WERI-Rb-1 (cell line): ENCODE measurements around the gene SLC30A1.

ENCODE experiments used
- DNase-seq: peaks from one replicate; pipeline ENCODE4 v3.0.0-alpha.2; 2020
- H3K27ac ChIP-seq: fragments of 250-450 bp; sonication (Bioruptor Pico); 2 replicates; pipeline ENCODE4 v1.5.1; 2020; ENCODE audit warnings: mild to moderate bottlenecking, moderate library complexity
- H3K27me3 ChIP-seq: fragments of 250-450 bp; sonication (Bioruptor Pico); 2 replicates; pipeline ENCODE4 v1.5.1; 2021; ENCODE audit warnings: mild to moderate bottlenecking, low read depth, moderate library complexity; ENCODE audit not compliant: insufficient read depth, severe bottlenecking
- H3K36me3 ChIP-seq: fragments of 250-450 bp; sonication (Bioruptor Pico); 2 replicates; pipeline ENCODE4 v1.5.1; 2020; ENCODE audit warnings: mild to moderate bottlenecking, moderate library complexity
- H3K4me3 ChIP-seq: 2 replicates; pipeline ENCODE4 v1.5.1; 2011; ENCODE audit warnings: low read depth, mild to moderate bottlenecking, control low read depth, low read length
- H3K9me3 ChIP-seq: fragments of 250-450 bp; sonication (Bioruptor Pico); 2 replicates; pipeline ENCODE4 v1.5.1; 2021; ENCODE audit warnings: mild to moderate bottlenecking, moderate library complexity; ENCODE audit not compliant: severe bottlenecking
- TF ChIP-seq, protein P1 (sequence below): IDR thresholded peaks from 2 replicates; pipeline ENCODE4 v1.5.1; 2011; ENCODE audit warnings: low read depth, mild to moderate bottlenecking, control low read depth, inconsistent platforms, low read length

Gene SLC30A1

GRCh38 chr1:211553549-211553948, 25.4 kb downstream of the SLC30A1 start:
- no peak for DNase-seq

DNA sequence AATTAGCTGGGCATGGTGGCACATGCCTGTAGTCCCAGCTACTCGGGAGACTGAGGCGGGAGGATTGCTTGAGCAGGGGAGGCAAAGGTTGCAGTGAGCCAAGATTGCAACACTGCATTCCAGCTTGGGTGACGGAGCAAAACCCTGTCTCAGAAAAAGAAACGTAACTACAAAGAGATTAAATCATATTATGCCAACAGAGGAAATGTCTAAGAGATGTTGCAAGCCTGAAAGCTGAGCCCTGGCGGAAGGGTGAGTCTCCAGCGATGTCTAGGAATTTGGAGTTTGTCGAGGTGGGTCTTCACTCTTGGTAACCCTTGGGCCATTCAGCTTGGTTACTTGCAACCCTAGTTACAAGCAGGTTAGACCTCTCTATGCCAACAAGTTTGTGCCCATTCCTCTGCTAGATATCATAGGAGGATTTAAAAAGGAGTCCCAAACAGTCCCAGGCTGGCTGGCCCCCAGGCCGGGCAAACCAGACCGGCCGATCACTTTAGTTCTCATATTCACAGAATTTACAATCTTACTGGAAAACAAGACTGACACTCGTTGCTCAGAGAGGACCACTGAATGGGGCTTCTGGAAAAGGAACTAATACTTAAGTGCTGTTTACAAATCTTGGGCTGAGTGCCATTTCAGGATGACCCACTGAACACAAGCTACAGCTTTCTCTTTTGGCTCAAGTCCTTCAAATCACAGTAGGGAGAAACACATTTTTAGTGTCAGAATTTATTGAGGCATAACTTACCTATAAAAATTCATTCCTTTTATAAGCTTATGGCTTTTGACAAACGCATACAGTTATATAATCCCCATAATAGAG, 27.1 kb downstream of the SLC30A1 start:
- no peak overlapping the region for H3K4me3 ChIP-seq
- H3K9me3 ChIP-seq, result no peaks in the 10 kb centered on the region
- H3K27me3 ChIP-seq, result no peaks in the 10 kb centered on the region
- TF ChIP-seq, protein P1, sequence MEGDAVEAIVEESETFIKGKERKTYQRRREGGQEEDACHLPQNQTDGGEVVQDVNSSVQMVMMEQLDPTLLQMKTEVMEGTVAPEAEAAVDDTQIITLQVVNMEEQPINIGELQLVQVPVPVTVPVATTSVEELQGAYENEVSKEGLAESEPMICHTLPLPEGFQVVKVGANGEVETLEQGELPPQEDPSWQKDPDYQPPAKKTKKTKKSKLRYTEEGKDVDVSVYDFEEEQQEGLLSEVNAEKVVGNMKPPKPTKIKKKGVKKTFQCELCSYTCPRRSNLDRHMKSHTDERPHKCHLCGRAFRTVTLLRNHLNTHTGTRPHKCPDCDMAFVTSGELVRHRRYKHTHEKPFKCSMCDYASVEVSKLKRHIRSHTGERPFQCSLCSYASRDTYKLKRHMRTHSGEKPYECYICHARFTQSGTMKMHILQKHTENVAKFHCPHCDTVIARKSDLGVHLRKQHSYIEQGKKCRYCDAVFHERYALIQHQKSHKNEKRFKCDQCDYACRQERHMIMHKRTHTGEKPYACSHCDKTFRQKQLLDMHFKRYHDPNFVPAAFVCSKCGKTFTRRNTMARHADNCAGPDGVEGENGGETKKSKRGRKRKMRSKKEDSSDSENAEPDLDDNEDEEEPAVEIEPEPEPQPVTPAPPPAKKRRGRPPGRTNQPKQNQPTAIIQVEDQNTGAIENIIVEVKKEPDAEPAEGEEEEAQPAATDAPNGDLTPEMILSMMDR, result no peak
- H3K27ac ChIP-seq, result no peak overlapping the region
- no peaks in the 10 kb centered on the region for H3K36me3 ChIP-seq
- DNase-seq, result no peak

More at GRCh38 chr1:211553549-211553948, 25.4 kb downstream of the SLC30A1 start:
- Histone ChIP-seq H3K27ac (no peak overlapping the region), H3K9me3 (no peaks in the 10 kb centered on the region), H3K4me3 (no peak overlapping the region), H3K36me3 (no peaks in the 10 kb centered on the region), H3K27me3 (no peaks in the 10 kb centered on the region)
- TF ChIP-seq, protein P1, result no peak

- TF ChIP-seq, protein P1, result no peak
- no peak for DNase-seq
- H3K4me3 ChIP-seq, result no peak overlapping the region
These were observed 29.8 kb downstream of the SLC30A1 start for GRCh38 chr1:211549092-211549711.

DNA sequence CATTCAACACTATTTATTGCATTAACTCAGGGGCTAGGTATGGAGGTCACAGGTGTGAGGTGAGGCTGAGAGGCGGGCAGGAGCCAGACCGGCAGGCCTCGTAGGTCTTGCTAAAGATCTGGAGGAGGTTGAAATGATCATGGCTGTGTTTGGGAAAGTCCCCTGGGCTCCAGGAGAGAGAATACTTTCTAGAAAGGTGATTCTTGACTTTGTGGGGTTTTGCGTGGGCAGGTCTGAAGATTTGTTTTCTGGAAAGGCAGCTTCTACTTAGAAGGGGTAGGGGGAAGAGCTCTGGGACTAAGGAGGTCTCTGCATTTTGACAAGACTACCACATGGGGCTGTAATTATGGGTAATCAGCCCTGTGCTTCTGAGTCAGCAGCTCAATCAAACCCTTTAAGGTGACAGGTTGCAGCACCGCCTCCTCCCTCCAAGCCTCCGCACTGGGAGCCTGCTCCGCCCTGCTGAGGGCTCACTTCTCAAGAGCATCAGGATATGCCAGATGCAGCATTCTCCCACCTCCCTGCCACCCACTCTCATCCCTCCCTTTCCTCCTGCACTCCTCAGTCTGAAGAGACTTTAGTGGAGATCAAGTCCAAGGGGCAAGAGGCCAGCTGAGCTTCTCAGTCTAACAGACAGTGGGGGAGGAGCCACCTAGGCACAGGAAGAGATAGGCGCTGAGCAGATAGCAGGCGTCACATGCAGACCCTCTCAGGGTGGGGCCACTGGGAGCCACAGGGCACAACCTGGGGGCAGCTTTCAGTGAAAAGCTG, 30.5 kb downstream of the SLC30A1 start:
- no peak overlapping the region; the same call in 1 of the 2 replicates for H3K4me3 ChIP-seq
- H3K27me3 ChIP-seq, result no peaks in the 10 kb centered on the region
- H3K9me3 ChIP-seq, result no peaks in the 10 kb centered on the region
- DNase-seq, result peak; percentile 95
- TF ChIP-seq, protein P1, result no peak
- H3K27ac ChIP-seq, result peak overlapping the region; percentile 53
- H3K36me3 ChIP-seq, result no peaks in the 10 kb centered on the region

More at GRCh38 chr1:211549092-211549711, 29.8 kb downstream of the SLC30A1 start:
- Histone ChIP-seq H3K36me3 (no peaks in the 10 kb centered on the region), H3K27me3 (no peaks in the 10 kb centered on the region), H3K27ac (peak overlapping the region; percentile 45), H3K9me3 (no peaks in the 10 kb centered on the region)

- H3K27me3 ChIP-seq, result no peaks in the 10 kb centered on the region
- no peaks in the 10 kb centered on the region for H3K9me3 ChIP-seq
- DNase-seq, result no peak
- no peak overlapping the region for H3K4me3 ChIP-seq
- TF ChIP-seq, protein P1, result no peak
- H3K36me3 ChIP-seq, result no peaks in the 10 kb centered on the region
- H3K27ac ChIP-seq, result no peak overlapping the region
These were observed 31.3 kb downstream of the SLC30A1 start for GRCh38 chr1:211547710-211548109.
